Astrocyte (in vitro differentiated cells and primary cell): ENCODE data around the gene TPM4. TPM values are rescaled to one million over a fixed set of nuclear protein-coding genes. Genes with fewer than 3 reads are reported as not detected.

ENCODE experiments used
- DNase-seq: peaks from one replicate; pipeline ENCODE4 v3.0.0-alpha.2; 2010; ENCODE audit warnings: low read depth
- FAIRE-seq: peaks from 2 replicates; lab custom pipeline; 2011; peaks lifted over from hg19 to GRCh38; lab: Jason Lieb, UNC
- H2AFZ ChIP-seq: 2 replicates; pipeline ENCODE4 v1.6.0; 2012; ENCODE audit warnings: low read depth, low read length, inconsistent platforms
- H3K27ac ChIP-seq: 2 replicates; pipeline ENCODE4 v1.5.1; 2011; ENCODE audit warnings: low read depth, low read length, inconsistent platforms
- H3K27me3 ChIP-seq: 2 replicates; pipeline ENCODE4 v1.6.0; 2011; ENCODE audit warnings: low read length, inconsistent platforms; ENCODE audit not compliant: insufficient read depth
- H3K36me3 ChIP-seq: 2 replicates; pipeline ENCODE4 v1.5.1; 2011; ENCODE audit warnings: low read length, inconsistent platforms; ENCODE audit not compliant: insufficient read depth
- H3K4me1 ChIP-seq: 2 replicates; pipeline ENCODE4 v1.5.1; 2011; ENCODE audit warnings: low read length, inconsistent platforms; ENCODE audit not compliant: insufficient read depth
- H3K4me2 ChIP-seq: 2 replicates; pipeline ENCODE4 v1.6.0; 2012; ENCODE audit warnings: low read length, inconsistent platforms
- H3K4me3 ChIP-seq: 2 replicates; pipeline ENCODE4 v1.5.1; 2011; ENCODE audit warnings: low read depth, mild to moderate bottlenecking, low read length, inconsistent platforms; ENCODE audit not compliant: insufficient read depth
- H3K79me2 ChIP-seq: 2 replicates; pipeline ENCODE4 v1.6.0; 2012; ENCODE audit warnings: mild to moderate bottlenecking, low read length, inconsistent platforms; ENCODE audit not compliant: insufficient read depth
- H3K9ac ChIP-seq: 2 replicates; pipeline ENCODE4 v1.6.0; 2012; ENCODE audit warnings: mild to moderate bottlenecking, low read length, inconsistent platforms
- H3K9me3 ChIP-seq: 2 replicates; pipeline ENCODE4 v1.5.1; 2012; ENCODE audit warnings: low read depth, mild to moderate bottlenecking, low read length, inconsistent platforms; ENCODE audit not compliant: insufficient read depth
- H4K20me1 ChIP-seq: 2 replicates; pipeline ENCODE4 v1.6.0; 2012; ENCODE audit warnings: low read length, inconsistent platforms; ENCODE audit not compliant: insufficient read depth
- H3K27ac Mint-ChIP-seq: one replicate; pipeline ENCODE4 v1.8.0; 2021; ENCODE audit warnings: mild to moderate bottlenecking, mixed read lengths; ENCODE audit not compliant: unreplicated experiment
- H3K27me3 Mint-ChIP-seq: one replicate; pipeline ENCODE4 v1.8.0; 2021; ENCODE audit warnings: low read depth, mixed read lengths; ENCODE audit not compliant: unreplicated experiment
- H3K36me3 Mint-ChIP-seq: one replicate; pipeline ENCODE4 v1.8.0; 2021; ENCODE audit warnings: low read depth, mixed read lengths; ENCODE audit not compliant: unreplicated experiment
- H3K4me1 Mint-ChIP-seq: one replicate; pipeline ENCODE4 v1.8.0; 2021; ENCODE audit warnings: low read depth, mixed read lengths; ENCODE audit not compliant: unreplicated experiment
- H3K4me3 Mint-ChIP-seq: one replicate; pipeline ENCODE4 v1.8.0; 2021; ENCODE audit warnings: mild to moderate bottlenecking, moderate library complexity, mixed read lengths; ENCODE audit not compliant: unreplicated experiment
- H3K9me3 Mint-ChIP-seq: one replicate; pipeline ENCODE4 v1.8.0; 2021; ENCODE audit warnings: mild to moderate bottlenecking, mixed read lengths; ENCODE audit not compliant: unreplicated experiment
- CTCF ChIP-seq: IDR thresholded peaks from 2 replicates; pipeline ENCODE4 v1.5.1; 2011; ENCODE audit warnings: low read depth, mild to moderate bottlenecking, inconsistent platforms, low read length, moderate library complexity; ENCODE audit not compliant: insufficient read depth
- EZH2 ChIP-seq: IDR thresholded peaks from 2 replicates; pipeline ENCODE4 v1.6.1; 2012; ENCODE audit warnings: mild to moderate bottlenecking, low read length, inconsistent platforms; ENCODE audit not compliant: insufficient read depth
- total RNA-seq: library from RNA; stranded (reverse); gene quantifications from 2 replicates; pipeline ENCODE4 v1.2.1, GENCODE V29; 2021

TPM4 gene
- total RNA-seq, 1 donor from 2014 or later, result 811 TPM

- Histone ChIP-seq H3K36me3 (no peaks in the 10 kb centered on the region), H3K4me2 (peak overlapping the region; percentile 92), H3K4me3 (peak overlapping the region; percentile 85), H3K27ac (no peak overlapping the region), H3K27me3 (no peaks in the 10 kb centered on the region), H3K9me3 (no peaks in the 10 kb centered on the region), H4K20me1 (peaks cover 44% of the 10 kb centered on the region), H3K9ac (peak overlapping the region; percentile 93), H3K79me2 (peaks cover 58% of the 10 kb centered on the region), H2AFZ (no peak overlapping the region), H3K4me1 (peaks cover 8% of the 10 kb centered on the region)
- FAIRE-seq, result no peak
- peak overlapping the region; percentile 89 for H3K27ac Mint-ChIP-seq
- H3K9me3 Mint-ChIP-seq, result no peaks in the 10 kb centered on the region
- H3K27me3 Mint-ChIP-seq, result no peaks in the 10 kb centered on the region
- peaks cover 10% of the 10 kb centered on the region for H3K4me1 Mint-ChIP-seq
- no peak for DNase-seq
- TF ChIP-seq EZH2, result no peak
- no peak for TF ChIP-seq CTCF
- no peaks in the 10 kb centered on the region for H3K36me3 Mint-ChIP-seq
- H3K4me3 Mint-ChIP-seq, result peak overlapping the region; percentile 95
Observed at GRCh38 chr19:16112778-16113177, 36.5 kb downstream of the TPM4 start.

- H3K27ac Mint-ChIP-seq, result no peak overlapping the region
- no peaks in the 10 kb centered on the region for H3K27me3 Mint-ChIP-seq
Observed at GRCh38 chr19:16113727-16114126, 37.4 kb downstream of the TPM4 start.

More at GRCh38 chr19:16113727-16114126, 37.4 kb downstream of the TPM4 start:
- Mint-ChIP-seq H3K36me3 (peaks cover 3% of the 10 kb centered on the region), H3K9me3 (no peaks in the 10 kb centered on the region), H3K4me1 (peaks cover 10% of the 10 kb centered on the region), H3K4me3 (peak overlapping the region; percentile 45)
- Histone ChIP-seq H3K4me2 (no peak overlapping the region), H4K20me1 (peaks cover 51% of the 10 kb centered on the region), H3K9ac (no peak overlapping the region), H3K27ac (no peak overlapping the region), H3K36me3 (peaks cover 2% of the 10 kb centered on the region), H2AFZ (no peak overlapping the region), H3K9me3 (no peaks in the 10 kb centered on the region), H3K4me3 (no peak overlapping the region), H3K79me2 (peaks cover 58% of the 10 kb centered on the region), H3K4me1 (peaks cover 8% of the 10 kb centered on the region), H3K27me3 (no peaks in the 10 kb centered on the region)
- TF ChIP-seq CTCF (no peak), EZH2 (no peak)
- DNase-seq, result no peak
- FAIRE-seq, result no peak
